DMS79 treated with DMSO at 0.1 percent for 48 hours (cell line): ENCODE results near the gene TRABD2B.
"Not testable (repeated sequence)": the region's sequence is repeated elsewhere in the genome, so short reads cannot be mapped to it uniquely, and the experiment has no call there.

Experiments used
- DNase-seq: peaks from one replicate; lab custom pipeline; 2025; lab: John Stamatoyannopoulos, UW

Gene TRABD2B

DNA sequence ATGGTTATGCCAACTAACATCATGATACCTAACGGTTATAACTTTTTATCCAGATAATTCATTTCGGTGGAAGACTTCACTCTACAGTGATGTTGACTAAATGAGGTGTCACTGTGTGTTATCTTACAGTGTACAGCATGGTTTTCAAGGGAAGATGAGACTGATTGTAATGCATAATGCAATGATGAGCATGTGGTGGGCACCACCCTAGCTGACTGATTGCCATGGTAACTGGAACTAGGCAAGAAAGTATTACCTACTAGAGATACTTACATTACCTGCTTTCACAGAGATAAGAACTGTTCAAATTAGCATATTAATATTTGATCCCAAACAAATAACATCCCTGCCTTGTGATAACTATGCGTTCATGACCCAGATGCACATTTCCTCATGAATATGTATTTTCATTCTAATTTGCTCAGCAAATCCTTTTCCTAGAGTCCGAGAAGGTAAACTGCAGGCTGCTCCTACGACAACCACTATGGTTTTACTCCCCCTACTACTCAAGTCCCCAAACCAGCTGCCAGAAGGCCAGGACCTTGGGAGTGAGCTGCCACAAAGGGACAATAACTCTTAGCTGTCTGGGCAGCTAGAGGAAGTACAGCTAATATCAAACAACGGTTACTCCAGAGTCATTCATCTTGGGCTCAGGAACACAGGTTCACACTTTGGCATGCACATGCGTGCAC is 29.2 kb downstream of the TRABD2B start:
- DNase-seq, result no peak

GRCh38 chr1:47965816-47966215 is 31.4 kb downstream of the TRABD2B start:
- DNase-seq, result no peak

DNA sequence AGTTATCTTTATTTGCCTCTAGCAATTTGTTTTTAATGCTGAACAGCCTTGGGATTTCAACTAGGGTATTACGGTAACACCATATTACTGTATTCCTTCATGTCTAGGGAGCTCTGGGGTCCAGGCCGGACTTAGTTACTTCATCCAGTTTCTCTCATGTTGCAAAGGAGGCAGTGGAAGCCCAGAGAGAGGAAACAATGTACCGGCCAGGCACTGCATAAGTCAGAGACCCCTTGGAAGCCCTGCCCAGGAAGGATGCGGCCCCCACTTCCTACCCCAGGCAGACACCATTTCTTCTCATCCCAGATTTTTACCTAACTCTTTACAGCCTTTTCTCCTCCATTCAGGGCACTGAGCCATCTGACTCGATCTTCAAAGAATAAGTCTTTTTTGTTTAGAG is 32.5 kb downstream of the TRABD2B start:
- no peak for DNase-seq

DNA sequence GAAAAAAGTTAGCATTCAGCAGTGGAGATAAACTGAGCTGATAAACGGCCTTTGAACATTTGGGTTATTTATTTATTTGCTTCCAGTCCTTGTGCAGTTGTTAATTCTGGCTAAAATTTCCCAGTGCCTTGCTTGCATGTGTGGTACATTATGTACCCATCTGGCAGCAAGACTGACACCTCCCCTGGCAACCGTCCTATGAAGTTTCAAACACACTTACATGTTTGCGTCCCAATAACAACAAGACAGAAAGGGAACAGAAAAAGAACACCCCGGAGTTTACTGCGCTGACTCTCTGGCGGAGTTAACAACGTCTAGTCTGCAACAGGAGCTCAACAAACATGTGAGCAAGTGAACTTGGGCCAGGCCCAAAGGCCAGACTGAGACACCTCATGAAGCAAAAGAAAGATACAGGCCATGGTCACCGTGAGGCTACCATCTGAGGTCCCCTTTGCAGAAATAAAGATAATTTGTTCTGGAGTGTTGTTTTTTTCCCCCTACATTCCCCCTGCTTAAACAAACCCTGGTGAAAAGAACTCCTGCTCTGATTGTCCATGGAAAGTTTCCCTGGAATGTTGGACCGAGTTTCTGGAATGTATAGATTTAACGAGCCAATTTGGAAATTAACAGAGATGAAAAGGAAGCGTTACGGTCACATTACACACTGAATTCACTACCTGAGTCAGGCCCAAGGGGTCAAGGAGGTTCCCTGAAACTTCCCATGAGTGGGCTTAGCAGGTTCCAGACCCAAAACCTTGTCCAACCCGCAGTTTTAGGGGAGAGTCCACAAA is 33.4 kb downstream of the TRABD2B start:
- no peak for DNase-seq

DNA sequence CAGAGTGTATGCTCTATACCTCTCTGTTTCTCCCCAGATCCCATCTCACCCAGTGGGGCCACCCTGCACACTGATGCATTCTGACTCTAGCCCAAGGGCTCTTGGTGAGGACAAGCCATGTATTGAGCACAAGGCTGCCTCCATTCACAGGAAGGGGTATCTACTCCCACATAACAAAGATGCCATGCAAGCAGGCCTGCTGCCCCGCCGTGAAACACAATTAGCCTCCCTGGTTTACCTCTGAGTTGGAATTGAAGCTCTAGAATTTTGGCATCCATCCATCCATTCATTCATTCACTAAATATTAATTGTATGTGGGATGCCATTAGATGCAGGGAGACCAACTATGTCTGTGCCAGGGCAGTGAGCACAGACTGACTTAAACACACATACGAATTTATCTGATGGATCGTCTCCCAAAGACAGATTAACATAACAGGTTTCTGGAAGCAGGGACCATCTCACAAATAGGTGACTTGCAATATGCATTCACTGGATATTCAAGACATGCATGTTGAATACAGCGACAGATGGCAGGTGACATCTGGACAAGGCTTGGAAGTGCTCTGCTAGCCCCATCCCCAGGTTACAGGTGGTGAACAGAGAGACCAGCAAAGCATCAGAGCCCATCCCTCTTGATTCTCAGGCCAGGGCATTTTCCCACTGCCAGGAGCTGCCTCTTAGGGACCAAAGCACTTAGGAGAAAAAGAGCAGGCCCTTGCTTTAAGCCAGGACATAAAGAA is 34.3 kb downstream of the TRABD2B start:
- no peak for DNase-seq

- DNase-seq, result not testable (repeated sequence)
Observed at GRCh38 chr1:47961835-47962234, 35.4 kb downstream of the TRABD2B start.

DNA sequence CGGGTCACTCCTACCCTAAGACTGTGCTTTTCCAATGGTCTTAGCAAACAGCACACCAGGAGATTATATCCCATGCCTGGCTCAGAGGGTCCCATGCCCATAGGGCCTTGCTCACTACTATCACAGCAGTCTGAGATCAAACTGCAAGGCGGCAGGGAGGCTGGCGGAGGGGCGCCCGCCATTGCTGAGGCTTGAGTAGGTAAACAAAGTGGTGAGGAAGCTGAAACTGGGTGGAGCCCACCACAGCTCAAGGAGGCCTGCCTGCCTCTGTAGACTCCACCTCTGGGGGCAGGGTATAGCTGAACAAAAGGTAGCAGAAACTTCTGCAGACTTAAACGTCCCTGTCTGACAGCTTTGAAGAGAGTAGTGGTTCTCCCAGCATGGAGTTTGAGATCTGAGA is 40.7 kb downstream of the TRABD2B start:
- DNase-seq, result not testable (repeated sequence)

DNA sequence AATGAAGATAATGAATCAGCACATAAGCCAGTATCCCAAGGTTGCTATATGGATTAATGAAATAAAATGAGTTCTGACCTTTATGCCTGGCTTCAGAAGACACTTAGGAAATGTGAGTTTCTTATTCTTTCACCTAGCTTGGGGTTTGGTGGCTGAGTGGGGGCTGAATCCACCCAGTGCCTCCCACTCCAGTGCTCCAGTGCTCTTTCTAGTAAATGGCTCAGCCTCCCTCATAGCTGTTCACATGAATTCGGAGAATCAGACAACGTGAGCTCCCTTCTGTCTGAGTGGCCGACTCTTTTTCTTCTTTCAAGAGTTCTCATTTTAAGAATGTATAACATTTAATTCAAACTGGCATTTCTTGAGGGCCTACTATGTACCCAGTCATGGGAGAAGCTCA is 43.5 kb downstream of the TRABD2B start:
- no peak for DNase-seq

DNA sequence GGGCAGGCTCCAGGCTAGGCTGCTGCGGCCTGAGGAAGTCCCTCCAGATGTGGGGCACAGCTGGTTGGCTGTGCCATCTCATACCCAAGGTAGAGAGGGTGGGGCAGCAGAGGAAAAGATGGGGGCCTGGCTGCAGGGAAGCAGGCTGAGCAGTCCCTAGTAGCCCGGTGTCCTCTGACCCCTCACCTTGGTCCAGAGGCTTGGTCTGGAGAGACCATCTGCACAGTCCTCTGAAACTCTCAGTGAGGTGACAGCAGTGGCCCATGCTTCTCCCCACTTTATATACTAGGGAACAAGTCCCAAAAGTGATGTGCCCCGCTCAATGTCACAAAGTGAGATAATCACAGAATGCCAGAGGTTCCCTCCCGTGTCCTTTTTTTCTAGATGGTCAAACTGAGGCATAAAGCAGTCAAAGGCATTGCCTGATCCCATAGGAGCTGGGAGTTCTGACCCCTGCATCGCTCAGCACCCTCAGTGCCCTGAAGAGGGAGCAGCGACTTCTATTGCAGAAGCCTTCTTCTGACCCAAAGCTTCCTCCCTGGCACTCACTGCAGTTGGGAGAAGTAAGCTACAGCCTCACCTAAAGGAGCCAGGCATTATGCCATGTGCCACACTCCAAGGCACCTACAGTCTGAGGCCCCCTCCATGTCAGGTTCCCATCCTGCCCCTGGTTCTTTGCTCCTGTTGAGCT is 45.5 kb downstream of the TRABD2B start:
- DNase-seq, result no peak

GRCh38 chr1:47951026-47951425 is 46.2 kb downstream of the TRABD2B start:
- DNase-seq, result no peak

DNA sequence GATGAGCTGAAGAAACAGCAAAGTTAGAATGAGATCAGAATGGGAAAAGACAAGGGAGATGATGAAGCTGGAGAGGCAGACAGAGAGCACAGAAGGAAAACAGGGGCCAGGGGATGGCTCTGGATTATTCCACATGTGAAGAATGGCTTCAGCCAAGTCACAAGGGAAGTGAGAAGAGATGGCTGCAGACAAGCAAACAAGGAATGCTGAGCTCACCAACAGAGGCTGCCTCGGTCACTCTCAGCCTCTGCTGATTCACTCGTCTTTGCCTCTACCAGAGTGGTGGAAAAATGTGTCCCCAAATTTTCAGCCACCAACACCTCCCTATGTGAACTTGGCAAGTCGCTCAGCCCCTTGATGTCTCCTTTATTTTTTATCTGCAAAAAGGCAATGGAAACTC is 46.7 kb downstream of the TRABD2B start:
- DNase-seq, result no peak

DNA sequence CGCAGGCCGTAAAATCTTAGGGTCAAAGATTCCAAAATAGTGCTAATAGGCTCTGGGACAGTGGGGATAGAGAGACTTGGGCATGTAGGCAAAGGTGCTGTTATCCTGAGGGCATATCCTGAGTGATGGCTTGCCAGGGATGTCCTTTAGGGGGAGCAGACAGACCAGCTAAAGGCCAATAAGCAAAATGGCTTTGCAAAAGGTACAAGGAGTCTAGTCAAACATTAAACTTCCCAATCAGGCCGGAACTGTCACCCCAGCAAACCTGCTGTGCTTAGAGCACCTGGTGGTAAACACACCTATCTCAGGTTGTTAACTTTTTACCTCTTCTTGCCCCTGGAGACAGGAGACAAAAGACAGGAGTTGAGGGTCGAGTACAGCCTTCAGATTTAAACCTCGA is 49.1 kb downstream of the TRABD2B start:
- DNase-seq, result no peak

- DNase-seq, result no peak
Observed at GRCh38 chr1:47947531-47947930, 49.7 kb downstream of the TRABD2B start.

GRCh38 chr1:47944561-47944960 is 52.6 kb downstream of the TRABD2B start:
- no peak for DNase-seq

GRCh38 chr1:47942240-47942629 is 55.0 kb downstream of the TRABD2B start:
- no peak for DNase-seq

DNA sequence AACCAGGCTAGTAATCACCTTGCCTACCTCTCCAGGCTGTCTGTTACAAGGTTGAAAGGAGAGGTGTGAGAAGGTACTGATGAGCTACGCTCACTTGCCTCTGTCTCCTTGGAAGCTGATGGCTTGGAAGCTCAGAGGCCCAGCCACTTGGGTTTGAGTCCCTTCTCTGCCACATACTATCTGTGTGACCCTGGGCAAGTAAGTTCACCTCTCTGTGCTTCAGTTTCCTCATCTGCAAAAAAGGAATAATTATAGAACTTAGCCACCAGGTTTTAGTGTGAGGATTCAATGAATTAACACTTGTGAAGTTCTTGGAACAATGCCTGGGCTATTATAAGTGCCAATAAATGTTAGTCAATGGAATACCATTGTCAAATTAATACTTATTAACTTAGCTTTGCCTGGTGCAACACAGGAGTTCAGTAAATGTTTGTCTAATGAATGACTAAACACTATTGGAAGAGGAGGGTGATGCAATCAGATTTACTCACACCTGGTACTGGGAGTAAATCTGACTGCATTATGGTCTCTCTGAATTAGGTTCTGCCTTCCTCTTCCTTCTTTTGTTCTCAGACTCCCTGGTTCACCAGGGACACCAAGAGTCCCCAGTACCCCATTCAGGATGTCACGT is 55.5 kb downstream of the TRABD2B start:
- DNase-seq, result no peak

DNA sequence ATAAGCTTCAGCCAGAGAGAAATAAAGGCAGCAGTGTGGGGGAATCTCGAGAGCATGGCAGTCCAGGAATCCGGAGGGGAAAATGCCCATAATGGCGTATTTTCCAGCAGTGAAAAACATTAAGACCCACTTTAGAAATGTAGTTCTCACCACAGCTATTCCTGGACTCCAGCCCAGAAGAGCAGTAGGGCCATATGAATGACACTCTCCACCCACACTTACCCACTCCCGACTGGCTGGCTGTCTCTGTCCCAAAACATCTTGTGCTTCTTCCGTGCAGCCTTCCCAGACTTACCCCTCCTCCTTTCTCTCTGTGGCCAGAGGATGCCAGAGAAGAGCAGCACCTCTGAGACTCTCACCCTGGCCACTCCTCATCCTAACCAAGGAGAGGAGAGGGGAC is 56.4 kb downstream of the TRABD2B start:
- no peak for DNase-seq

DNA sequence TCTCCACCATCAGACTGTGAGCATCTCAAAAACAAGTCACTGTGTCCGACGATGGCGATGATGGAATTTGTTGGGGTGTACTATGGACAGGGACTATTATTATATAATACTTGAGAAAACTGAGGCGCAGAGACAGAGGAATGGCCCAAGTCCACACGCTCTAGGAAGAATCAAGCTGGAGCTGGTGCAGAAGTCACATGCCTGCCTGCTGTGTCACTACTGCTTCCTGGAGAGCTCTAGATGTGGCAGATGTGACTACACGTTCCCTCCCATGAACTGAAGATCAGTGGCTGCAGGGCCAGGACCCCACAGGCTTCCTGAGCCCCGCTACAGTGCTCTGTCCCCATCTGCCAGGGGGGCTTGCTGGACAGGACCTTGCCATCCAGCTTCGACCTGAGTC is 56.9 kb downstream of the TRABD2B start:
- DNase-seq, result no peak

- DNase-seq, result no peak
Observed at GRCh38 chr1:47938520-47938919, 58.7 kb downstream of the TRABD2B start.

DNA sequence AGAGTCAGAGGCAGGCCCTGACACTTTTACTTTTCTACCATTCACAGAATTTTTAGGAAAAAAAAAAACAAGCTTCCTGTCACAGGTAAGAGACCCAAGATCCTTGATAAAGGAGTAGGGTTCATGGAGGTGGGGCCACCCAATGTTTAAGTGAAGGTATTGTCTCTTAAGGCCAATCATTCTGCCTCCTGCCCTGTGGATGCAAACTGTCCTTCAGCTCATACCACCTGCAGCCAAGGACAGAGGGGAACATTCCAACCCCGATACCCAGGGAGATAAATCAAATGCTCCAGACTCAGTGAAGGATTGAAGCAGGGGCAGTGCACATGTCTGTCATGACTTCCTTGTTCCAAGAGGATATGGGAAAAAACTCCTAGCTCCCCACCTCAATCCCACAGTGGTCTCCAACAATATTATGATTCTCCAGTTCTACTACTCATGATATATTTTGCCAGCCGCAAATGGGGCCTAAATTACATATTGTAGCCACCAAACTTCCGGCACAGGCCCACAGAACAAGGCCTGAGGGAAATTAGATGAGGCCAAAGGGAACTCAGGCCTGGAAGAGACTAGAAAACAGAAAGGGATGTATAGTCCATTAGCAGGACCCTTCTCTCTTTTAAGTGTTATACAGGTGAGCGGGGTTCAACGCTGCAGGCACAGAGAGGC is 59.5 kb downstream of the TRABD2B start:
- no peak for DNase-seq

GRCh38 chr1:47936916-47937551 is 60.2 kb downstream of the TRABD2B start:
- DNase-seq, result no peak
